ENCODE data around the gene EDDM13.
"Not testable (repeated sequence)": the region's sequence is repeated elsewhere in the genome, so short reads cannot be mapped to it uniquely, and the experiment has no call there.

Gene EDDM13

DNA sequence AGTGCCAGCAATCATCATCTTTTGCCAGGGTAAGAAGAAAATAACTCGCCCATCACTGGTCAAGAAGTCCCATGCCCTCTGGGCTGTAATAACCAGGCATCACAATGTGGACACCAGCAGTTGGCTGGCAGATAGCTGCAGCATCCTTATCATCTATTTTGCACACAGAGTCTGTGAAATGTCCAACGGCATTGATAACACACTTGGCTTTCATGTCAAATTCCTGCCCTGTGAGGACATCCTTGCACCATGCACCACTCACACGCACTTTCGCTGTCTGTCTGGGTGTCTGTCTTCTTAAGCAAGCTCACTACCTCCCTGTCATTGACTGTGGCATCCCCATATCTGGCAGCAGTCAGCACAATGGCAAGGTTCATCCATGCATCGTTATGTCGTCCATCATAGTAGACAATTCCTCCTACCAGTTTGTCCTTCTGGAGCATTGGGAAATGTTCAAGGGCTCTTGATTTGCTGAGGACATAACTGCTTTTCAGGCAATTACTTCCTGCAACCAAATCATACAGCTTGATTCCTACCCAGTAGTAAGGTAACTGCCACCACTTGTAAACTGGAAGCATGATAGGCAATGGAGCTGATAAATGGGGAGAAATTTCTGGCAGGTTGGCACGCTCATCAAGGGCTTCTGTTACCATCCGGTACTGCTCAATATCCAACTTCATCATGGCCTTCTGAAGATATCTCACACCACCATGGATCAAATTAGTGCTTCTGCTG is 48.9 kb downstream of the EDDM13 start:
- DNase-seq (ENCODE audit: low read depth in 2 of 2) = no peak

DNA sequence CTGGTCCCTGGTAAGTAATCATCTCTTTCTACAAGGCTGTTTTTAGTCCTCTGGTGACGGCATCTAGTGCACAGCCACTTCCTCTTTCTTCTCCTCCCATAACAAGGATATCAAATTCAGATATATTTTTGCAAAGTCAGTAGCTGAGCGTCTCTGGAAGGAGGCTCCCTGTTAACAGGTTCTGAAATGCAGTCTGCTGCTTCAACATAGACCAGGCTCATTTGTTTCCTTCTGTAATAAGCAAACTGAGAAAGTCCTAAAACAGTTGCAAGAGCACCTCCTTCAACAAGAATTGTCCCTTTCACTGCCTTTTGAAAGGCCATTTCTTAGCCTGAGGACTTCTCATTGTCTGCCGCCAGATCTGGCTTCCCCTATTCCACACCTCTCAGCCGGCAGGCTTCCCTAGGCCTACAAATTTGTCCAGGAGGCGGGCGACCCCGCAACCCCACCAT is 49.5 kb downstream of the EDDM13 start:
- no peak for DNase-seq (ENCODE audit: low read depth in 2 of 2)

DNA sequence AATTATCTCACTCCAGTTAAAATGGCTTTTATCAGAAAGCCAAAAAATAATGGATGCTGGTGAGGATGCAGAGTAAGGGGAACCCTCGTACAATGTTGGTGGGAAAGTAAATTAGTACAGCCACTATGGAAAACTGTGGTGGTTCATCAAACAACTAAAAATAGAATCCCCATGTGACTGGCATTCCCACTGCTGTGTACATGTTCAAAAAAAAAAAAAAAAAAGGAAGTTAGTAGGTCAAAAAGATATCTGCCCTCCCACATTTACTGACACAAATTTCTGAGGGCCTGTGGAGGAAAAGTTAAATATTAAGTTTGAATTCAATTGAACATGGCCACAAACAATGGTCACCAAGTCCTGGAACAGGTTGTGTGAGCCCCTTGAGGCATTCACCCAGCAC is 51.9 kb downstream of the EDDM13 start:
- DNase-seq (ENCODE audit: low read depth in 2 of 2) = no peak

DNA sequence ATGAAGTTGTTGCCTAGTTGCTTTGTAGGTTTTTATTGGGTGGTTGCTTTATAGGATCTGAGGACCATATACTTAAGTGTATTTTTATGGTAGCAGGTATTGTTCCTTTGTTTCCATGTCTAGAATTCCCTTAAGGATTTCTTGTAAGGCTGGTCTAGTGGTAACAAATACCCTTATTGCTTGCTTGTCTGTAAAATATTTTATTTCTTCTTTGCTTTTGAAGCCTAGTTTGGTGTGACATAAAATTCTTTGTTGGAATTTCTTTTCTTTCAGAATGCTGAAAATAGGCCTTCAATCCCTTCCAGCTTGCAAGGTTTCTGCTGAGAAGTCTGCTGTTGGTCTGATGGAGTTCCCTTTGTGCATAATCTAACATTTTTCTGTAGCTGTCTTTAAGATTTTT is 60.1 kb downstream of the EDDM13 start:
- DNase-seq (ENCODE audit: low read depth in 2 of 2) = no peak

DNA sequence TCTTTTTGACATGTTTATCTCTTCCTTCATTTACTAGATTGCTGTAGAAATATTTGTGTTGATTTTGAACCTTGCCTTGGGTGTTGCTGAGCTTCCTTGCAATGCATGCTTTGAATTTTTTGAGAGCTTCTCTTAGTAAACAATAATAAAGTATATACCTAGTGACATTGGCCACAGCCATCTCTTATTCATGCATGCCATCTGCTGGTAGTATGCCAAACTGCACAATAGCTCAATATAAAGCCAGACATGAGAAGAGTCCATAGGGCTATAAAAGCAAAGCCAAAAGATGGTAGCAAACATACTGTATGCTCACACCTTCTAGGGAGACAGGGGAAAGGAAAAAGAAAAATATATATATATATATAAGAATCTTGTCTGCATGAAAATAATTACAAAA is 61.0 kb downstream of the EDDM13 start:
- DNase-seq (ENCODE audit: low read depth in 2 of 2) = peak in 1 of 2 donors; percentile 3

DNA sequence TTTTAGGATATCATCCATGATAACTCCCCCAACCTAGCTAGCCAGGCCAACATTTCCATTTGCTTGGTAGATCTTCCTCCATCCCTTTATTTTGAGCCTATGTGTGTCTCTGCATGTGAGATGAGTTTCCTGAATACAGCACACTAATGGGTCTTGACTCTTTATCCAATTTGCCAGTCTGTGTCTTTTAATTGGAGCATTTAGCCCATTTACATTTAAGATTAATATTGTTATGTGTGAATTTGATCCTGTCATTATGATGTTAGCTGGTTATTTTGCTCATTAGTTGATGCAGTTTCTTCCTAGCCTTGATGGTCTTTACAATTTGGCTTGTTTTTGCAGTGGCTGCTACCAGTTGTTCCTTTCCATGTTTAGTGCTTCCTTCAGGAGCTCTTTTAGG is 62.8 kb downstream of the EDDM13 start:
- not testable (repeated sequence) for DNase-seq (ENCODE audit: low read depth in 2 of 2)

DNA sequence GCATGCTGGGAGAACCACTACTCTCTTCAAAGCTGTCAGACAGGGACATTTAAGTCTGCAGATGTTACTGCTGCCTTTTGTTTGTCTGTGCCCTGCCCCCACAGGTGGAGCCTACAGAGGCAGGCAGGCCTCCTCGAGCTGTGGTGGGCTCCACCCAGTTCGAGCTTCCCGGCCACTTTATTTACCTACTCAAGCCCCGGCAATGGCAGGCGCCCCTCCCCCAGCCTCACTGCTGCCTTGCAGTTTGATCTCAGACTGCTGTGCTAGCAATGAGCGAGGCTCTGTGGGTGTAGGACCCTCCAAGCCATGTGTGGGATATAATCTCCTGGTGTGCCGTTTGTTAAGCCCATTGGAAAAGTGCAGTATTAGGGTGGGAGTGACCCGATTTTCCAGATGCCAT is 64.5 kb downstream of the EDDM13 start:
- DNase-seq (ENCODE audit: low read depth in 2 of 2) = not testable (repeated sequence)

DNA sequence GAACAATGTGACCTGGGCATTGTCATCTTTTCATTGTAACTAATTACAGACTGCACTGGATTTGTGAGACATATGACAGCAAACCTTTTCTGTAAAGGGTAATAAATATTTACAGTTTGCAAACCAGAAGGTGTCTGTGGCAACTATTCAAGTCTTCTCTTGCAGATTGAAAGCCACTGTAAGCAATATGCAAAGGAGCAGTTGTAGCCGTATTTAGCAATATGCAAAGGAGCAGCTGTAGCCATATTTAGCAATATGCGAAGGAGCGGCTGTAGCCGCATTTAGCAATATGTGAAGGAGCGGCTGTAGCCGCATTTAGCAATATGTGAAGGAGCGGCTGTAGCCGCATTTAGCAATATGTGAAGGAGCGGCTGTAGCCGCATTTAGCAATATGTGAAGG is 66.5 kb downstream of the EDDM13 start:
- DNase-seq (ENCODE audit: low read depth in 2 of 2) = not testable (repeated sequence)

DNA sequence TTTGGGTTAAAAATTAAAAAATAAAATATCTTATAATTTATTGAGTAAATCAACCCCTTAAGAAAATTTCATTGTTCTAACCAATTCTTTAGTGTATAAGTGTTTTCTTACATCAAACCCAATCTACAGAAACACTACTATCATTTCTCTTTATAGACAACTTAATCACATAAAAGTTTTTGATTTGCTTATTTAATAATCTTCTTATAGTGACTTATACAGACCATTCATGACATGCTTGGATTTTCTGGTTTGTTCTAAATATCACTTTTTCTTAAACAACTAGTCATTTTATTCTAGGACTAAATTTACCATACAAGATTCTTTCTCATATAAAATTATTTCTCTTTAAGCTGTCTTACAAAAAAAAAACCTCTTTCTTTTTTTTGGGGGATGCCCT is 69.4 kb downstream of the EDDM13 start:
- DNase-seq (ENCODE audit: low read depth in 2 of 2) = no peak

DNA sequence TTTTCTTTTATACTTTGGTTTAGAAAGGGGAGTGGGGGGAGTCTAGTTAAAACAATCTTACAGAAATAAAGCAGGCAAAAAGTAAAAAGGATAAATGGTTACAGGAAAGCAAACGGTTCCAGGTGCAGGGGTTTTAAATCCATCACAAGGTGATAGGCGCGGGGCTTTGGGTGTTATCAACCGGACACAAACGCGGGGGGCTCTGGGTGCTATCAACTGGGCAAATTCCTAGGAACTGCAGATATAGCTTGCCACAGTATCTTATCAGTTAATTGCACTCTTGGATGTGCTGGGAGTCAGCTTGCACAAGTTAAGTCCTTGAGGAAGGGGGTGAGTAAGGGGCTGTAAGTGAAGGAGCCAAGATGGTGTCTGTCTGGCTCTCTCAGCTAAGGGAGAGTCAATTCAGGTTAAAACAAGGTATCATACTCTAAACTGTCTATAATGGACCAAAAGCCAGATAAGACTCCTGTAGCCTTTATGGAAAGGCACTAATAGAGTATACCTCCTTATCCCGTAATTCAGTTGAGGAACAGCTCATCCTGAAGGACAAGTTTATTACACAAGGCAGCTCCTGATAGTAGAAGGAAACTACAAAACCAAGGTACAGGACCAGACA is 74.7 kb downstream of the EDDM13 start:
- DNase-seq (ENCODE audit: low read depth in 2 of 2) = no peak

DNA sequence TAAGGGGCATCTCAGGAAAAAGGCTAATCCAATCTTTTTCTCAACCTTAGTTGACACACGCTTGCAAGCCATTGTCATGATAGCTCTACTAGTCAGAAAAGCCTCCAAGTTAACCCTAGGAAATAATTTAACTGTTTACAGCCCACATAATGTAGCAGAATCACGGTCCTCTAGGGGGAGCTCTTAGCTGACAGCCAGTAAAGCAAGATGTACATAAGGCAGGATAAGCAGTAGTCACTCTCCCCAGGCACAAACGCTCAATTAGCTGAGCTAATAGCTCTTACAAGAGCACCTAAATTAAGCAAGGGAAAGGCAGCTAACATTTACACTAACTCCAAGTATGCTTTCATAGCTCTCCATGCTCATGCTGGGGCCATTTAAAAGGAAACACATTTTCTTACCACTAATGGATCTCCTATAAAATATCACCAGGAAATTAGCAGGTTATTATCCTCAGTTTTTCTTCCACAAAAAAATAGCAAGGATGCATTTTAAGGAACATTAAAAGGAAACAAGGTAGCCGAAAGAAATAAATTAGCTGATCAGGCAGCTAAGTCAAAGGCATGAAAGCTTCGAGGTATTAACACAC is 75.8 kb downstream of the EDDM13 start:
- no peak for DNase-seq (ENCODE audit: low read depth in 2 of 2)

DNA sequence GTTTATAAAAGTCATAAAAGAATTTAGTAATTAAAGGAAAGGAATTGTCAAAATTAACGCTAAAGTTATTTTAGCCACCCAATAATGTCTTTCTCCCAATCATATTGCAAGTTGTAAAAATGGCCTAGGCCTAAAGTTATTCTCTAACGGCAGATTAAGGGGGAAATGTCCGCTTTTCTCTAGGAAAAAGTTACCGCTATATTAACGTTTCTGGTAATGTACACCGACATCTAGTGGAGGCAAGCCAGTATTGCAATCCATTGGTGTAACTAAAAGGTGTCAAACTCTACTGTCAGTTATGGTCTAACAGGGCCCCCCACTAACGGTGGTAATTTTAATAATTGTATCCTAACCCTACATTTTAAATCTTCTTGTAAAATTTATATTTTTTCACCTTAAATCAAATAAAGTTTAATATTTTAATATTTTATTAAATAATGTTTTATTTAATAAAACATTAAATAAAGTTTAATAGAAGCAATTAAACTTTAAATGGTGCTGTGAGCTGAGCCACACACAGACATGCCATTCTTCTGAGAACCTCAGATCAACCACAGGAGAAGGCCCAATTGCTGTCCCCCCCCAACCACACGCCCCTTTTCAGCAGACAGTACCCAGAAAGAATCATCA is 78.0 kb downstream of the EDDM13 start:
- peak; percentile 13 to 19 for DNase-seq (ENCODE audit: low read depth in 2 of 2)

DNA sequence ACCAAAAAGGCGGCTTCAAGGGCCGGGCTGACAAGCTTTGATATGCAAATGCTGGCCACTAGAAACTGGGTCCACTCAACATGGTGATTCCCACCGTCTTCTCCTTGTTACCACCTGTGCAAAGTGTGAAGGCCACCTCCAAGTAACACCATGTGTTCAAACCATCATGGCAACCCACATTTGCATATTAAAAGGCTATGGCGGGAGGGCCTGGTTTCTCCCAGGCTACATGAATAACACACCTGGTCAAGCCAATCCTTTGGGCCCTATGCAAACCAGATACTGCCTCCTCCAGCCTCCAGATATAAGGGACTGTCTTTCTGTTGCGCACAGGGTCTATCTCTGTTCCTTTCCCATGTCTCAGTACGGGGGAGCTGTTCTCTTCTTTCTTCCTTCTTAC is 78.7 kb downstream of the EDDM13 start:
- DNase-seq (ENCODE audit: low read depth in 2 of 2) = no peak

DNA sequence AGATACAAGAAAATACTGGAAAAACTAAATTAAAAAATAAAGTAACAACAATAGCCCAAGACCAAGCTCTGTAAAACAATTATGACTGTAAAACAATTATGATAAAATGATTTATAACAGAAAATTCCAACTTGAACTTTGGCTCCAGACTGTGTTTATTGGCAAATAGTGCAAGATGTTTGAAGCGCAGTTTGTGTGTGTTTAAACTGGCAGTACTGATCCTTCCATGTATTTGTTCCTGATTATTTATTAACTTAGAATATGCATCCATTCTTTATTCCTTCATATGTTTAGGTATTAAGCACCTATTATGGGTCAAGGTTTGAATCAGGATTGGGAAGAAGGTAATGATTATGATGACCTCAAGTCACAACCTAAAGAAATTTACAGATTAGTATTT is 83.0 kb downstream of the EDDM13 start:
- DNase-seq (ENCODE audit: low read depth in 2 of 2) = no peak

DNA sequence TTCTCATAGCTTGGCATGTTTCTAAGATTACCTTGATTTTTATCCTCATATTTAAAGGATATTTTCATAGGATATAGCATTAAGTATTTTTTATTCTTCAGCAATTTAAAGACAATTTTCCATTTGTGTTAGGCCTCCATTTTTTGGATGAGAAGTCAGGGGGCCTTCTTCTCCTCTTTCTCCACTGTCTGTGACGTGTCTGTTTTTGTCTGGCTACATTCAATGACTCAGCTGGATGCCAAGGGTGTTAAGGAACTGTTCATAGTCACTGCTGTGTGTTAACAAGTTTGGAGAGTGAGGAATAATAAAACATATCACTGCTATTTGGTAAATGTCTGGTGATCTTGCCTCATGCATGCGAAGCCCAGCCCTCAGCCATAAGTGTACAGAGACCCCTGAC is 84.4 kb downstream of the EDDM13 start:
- no peak for DNase-seq (ENCODE audit: low read depth in 2 of 2)
